Cerebellar nuclear complex (tissue), 1 donor: Measurements from ENCODE around the gene OSBP.
A peak's percentile ranks its signal among the peaks of the same experiment; 100 is the strongest.
"Not testable (repeated sequence)": the region's sequence is repeated elsewhere in the genome, so short reads cannot be mapped to it uniquely, and the experiment has no call there.

Experiments
- DNase-seq, 2 experiments: peaks; one replicate each; lab custom pipeline; 2025; lab: John Stamatoyannopoulos, UW

The OSBP gene

DNA sequence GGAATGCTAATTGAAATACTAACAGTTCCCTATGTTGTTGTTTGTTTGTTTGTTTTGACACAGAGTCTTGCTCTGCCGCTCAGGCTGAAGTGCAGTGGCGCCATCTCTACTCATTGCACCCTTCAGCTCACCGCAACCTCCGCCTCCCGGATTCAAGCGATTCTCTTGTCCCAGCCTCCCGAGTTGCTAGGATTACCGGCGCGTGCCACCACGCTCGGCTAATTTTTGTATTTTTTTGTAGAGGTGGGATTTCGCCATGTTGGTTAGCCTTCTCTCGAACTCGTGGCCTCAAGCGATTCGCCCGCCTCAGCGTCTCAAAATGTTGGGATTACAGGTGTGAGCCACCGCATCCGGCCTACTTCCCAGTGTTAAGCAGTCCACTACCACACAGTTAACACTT is 62.3 kb downstream of the OSBP start:
- no peak for DNase-seq

DNA sequence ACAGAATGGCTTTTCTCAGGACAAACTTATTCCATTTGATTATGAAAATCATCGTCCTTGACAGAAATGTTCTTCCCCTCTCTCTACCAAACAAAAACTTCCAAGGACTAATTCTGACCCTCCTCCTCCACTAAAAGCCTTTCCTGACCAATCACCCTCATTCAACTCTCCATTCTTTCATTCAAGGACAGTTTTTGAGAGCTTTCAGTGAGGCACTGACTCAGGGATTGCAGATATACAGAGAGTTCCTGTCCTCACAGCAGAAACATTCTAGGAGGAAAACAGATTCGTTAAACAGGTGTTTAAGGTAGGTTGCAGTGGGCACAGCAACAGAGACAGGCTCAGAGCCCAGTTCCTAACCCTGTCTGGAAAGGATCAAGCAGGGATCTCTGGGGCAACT is 62.7 kb downstream of the OSBP start:
- no peak for DNase-seq

DNA sequence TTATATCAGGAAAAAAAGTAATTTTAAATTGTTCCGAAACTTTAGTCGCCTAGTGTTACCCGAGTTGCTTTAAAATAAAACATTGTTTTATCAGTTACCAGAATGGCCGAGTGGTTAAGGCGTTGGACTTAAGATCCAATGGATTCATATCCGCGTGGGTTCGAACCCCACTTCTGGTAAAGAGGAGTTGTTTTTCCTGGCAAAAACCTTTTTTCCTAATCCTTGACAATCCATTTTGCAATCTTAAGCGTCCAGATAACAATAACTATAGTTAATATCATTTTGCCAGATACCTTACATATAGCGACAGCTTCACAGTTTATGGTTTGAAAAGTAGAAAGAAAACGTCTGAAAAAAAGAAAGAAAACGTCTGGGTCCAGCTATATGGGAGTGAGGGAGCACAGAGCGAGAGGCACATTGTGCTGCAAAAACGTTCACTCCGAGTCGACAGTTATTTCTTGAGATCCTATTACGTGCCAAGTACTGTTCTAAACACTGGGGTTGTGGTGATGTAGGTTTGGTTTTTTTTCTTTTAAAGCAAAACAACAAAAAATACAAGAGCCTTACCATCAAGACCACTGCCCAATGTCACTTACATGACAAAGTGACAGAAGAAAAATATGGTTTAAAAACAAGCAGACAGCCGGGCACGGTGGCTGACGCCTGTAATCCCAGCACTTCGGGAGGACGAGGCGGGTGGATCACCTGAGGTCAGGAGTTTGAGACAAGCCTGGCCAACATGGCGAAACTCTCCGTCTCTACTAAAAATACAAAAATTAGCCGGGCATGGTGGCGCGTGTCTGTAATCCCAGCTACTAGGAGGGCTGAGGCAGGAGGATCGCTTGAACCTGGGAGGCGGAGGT is 63.7 kb downstream of the OSBP start:
- no peak for DNase-seq

DNA sequence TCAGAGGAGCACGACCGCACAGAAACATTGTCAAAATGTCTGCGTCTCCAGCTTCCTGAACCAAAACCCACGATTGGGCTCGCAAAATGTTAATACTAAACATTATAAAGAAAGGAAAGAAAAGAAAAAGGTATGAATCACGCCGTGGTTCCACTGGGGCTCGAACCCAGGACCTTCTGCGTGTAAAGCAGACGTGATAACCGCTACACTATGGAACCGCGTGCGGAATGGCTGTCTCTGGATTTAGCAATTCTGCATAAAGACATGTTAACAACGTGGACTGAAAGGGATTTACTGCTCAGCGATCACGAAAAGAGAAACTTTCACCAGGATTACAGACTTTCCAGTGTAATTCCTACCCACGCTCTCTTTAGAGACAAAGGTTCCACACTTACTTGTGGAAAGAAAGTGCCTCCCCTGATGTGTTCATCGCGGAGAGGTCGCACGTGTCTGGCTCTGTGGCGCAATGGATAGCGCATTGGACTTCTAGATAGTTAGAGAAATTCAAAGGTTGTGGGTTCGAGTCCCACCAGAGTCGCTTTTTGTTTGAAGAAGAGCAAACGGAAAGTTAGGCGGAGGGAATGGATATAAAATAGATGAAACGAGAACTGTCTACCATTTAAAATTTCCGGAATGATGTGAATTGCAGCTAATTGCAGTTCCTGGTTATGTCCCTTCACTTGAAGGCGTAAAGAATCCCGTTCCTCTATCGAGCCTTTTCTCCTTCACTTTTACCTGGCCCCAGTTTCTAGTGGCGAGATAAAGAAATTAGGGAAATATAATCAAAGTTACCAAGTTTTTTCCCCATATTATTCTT is 64.5 kb downstream of the OSBP start:
- peak in 1 of 2 experiments; percentile 65 for DNase-seq

DNA sequence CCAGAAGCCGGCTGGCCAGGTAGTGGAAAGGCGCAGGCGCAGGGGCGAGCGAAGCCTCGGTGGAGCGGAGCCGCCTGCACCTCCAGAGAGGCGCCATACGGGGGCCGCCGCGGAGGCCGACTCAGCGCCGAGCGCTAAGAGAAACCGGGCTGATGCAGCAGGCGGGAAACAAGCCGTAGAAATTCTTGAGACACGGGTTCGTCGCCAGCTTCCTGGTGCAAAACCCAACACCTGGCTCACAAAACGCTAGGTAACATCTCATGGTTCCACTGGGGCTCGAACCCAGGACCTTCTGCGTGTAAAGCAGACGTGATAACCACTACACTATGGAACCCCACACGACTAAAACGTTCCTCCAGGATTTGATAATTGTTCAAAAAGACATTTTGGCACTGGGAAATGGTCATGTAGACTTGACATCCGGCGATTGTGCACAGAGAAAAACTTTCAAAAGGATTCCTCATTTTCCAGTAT is 65.2 kb downstream of the OSBP start:
- DNase-seq = peak in 1 of 2 experiments; percentile 65

DNA sequence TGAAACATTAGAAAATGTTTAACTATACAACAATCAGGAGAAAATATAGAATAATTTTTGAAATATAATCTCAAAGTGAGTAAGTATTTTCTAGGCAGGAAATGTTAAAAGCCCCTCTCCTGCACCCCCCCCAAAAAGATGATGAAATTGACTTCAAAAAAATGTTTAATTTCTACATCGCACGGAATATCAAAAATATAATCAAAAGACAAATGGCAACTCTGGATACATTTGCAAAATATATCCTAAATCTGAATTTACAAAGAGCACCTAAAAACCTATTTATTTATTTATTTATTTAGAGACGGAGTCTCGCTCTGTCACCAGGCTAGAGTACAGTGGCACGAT is 67.3 kb downstream of the OSBP start:
- DNase-seq = no peak

DNA sequence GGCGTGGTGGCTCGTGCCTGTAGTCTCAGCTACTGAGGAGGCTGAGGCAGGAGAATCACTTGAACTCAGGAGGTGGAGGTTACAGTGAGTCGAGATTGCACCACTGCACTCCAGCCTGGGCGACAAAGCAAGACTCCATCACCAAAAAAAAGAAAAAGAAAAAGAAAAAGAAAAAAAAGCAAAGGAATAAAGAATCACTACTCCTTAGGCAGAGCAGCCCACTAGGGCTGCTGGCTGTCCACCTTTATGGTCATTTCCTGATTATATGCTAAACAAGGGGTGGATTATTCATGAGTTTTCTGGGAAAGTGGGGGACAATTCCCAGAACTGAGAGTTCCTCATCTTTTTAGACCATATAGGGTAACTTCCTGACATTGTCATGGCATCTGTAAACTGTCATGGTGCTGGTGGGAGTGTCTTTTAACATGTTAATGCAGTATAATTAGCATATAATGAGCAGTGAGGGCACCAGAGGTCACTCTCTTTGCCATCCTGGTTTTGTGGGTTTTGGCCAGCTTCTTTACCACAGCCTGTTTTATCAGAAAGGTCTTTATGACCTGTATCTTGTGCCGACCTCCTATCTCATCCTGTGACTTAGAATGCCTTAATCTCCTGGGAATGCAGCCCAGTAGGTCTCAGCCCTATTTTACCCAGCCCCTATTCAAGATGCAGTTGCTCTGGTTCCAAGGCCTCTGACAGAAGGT is 67.8 kb downstream of the OSBP start:
- not testable (repeated sequence) for DNase-seq

DNA sequence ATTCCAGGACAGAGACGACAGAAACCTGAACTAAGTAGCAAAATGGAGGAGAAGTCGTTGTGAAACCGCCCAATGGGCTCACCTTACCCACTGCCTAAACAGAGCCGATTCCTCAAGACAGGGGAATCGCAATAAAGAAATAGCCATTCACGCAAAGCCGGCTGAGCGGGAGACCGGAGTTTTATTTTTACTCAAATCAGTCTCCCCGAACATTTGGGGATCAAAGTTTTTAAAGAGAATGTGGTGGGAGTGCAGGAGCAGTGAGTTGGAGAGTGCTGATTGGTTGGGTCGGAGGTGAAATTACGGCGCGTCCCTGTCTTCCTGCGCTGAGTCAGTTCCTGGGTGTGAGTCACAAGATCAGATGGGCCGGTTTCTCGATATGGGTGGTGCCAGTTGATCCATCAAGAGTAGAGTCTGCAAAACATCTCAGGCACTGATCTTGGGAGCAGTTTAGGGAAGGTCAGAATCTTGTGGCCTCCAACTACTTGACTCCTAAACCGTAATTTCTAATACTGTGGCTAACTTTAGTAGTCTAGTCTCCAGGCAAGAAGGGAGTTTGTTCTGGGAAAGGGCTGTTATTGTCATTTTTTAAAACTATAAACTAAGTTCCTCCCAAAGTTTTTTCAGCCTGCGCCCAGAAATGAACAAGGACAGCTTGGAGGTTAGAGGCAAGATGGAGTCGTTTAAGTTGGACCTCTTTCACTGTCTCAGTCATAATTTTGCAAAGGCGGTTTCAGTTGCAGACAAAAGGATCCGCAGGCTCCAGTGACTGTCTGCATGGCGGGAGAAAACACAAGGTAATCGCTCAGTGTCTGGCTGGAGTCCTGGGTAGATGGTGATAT is 70.2 kb downstream of the OSBP start:
- no peak for DNase-seq

DNA sequence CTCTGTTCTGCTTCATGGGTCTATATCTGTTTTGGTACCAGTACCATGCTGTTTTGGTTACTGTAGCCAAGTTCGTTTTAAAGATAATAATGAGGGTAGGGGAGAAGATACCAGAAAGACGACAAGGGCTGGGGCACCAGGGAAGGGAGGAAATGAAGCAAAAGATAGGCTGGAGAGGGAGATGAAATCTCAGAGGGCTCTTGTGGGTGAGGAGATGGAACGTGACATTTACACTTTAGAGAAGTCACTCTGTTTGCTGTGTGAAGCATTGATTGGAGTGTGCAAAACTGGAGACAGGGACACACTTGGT is 70.8 kb downstream of the OSBP start:
- no peak for DNase-seq

DNA sequence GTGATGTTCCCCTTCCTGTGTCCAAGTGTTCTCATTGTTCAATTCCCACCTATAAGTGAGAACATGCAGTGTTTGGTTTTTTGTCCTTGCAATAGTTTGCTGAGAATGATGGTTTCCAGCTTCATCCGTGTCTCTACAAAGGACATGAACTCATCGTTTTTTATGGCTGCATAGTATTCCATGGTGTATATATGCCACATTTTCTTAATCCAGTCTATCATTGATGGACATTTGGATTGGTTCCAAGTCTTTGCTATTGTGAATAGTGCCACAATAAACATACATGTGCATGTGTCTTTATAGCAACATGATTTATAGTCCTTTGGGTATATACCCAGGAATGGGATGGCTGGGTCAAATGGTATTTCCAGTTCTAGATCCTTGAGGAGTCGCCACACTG is 71.9 kb downstream of the OSBP start:
- not testable (repeated sequence) for DNase-seq

DNA sequence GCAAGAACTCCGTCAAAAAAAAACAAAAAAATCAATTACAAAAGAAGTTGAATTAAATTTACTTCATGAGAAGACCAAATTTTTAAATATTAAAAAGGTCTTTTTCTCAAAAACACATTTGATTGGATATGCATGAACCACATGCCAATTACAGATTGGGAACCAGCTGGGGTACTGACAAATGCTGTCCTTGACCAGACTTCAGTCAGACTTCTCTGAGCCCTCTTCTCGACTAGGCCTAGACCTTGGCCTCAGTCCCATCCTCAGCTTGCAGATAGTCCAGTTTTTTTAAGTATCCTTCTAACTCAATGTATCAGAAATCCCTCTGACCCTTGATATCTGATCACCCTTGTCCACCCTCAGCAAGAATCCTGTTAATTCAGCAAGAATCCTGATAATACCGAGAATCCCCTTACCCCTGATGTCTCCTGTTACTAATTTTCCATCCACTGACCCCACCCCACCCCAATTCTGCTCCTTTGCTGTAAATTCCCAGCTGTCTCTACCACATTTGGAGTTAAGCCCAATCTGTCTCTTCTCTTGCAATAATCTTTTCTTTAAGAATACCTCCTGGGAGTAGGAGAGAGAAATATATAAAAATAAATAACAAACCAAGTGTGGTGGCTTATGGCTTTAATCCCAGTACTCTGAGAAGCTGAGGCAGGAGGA is 73.3 kb downstream of the OSBP start:
- DNase-seq = no peak

DNA sequence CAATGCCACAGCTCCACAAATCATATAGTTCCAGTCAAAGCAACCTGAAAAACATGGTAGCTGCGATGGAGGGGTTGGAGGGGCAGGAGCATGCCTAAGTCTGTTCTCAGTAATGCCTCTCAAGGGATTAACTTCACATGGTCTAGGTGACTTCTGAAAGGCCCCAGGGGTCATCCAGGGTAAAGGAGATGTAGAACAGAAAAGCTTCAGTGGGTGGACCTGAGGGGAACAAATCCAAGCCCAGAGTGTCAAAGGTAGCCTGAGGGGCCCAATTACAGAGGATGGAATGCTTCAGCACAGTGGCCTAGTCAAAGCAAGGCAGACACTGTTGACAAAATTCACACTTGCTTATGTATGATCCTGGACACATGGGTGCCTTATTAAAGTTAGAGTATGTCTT is 80.9 kb downstream of the OSBP start:
- no peak for DNase-seq

DNA sequence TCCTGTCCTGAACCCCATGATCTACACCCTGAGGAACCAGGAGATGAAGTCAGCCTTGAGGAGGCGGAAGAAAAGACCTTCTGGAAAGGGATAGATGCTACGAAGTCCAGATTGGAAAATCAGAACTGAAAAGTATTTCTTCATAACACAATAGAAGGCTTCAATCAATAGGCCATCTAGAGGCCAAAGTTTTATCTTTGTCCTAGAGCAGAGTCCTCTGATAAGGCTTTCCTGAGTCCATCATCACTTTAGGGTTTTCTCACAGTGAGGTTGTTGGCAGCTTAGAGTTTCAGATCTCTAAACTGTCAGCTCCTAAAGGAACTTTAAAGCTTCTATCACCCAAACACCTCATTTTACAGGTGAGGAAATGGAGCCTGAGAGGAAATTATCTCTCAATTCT is 83.0 kb downstream of the OSBP start:
- DNase-seq = no peak

DNA sequence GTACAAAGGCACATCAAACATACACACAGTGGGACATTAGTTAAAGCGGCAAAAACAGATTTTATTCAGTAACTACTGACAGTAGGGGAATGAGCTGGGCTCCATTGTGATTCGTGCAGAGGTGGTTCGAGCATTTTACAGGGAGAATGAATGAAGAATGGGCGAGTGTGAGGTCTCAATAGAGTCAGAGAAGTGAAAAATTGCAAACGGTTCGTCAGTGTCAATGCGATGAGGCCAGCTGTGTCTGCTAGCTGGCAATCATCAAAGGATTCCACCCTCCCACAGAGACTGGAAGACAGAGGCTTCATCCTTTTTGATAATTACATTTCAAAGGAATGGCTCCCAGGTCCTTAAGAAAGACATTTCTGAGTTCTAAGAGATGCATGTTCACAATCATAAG is 86.9 kb downstream of the OSBP start:
- no peak for DNase-seq
